SH-SY5Y (cell line): ENCODE measurements around the gene PCDHGA10.

Experiments used
- GATA2 ChIP-seq: IDR thresholded peaks from 2 replicates; pipeline ENCODE4 v1.6.1; 2011; ENCODE audit warnings: mild to moderate bottlenecking, low read depth, low read length
- GATA3 ChIP-seq: IDR thresholded peaks from 2 replicates; pipeline ENCODE4 v1.6.1; 2011; ENCODE audit warnings: low read depth, mild to moderate bottlenecking, low read length, moderate library complexity

GRCh38 chr5:141363952-141364660 is 48.7 kb upstream of the PCDHGA10 start, which contains the start of gene PCDHGA5:
- TF ChIP-seq GATA3: no peak
- TF ChIP-seq GATA2: no peak
